ENCODE data around the gene PI3.
"Not testable (repeated sequence)": the region's sequence is repeated elsewhere in the genome, so short reads cannot be mapped to it uniquely, and the experiment has no call there.

PI3 gene

GRCh38 chr20:45154183-45154582, 20.5 kb upstream of the PI3 start:
- H3K4me3 ChIP-seq (ENCODE audit: extremely low read depth, insufficient read depth, low read length, poor library complexity, severe bottlenecking) = no peak overlapping the region
- peaks cover 13% of the 10 kb centered on the region for H3K9me3 ChIP-seq (ENCODE audit: control insufficient read depth, low read length)
- H3K27ac ChIP-seq (ENCODE audit: low read depth, low read length, severe bottlenecking) = no peak overlapping the region
- WGBS, 2 experiments (ENCODE audit: insufficient coverage in 2 of 2) = 39 to 63% methylated on average over 1 to 2 of the region's 3 CpGs
- no peaks in the 10 kb centered on the region for H3K36me3 ChIP-seq (ENCODE audit: control insufficient read depth, insufficient read depth, low read length)
- no peaks in the 10 kb centered on the region for H3K4me1 ChIP-seq (ENCODE audit: control insufficient read depth, insufficient read depth, low read length, poor library complexity, severe bottlenecking)

DNA sequence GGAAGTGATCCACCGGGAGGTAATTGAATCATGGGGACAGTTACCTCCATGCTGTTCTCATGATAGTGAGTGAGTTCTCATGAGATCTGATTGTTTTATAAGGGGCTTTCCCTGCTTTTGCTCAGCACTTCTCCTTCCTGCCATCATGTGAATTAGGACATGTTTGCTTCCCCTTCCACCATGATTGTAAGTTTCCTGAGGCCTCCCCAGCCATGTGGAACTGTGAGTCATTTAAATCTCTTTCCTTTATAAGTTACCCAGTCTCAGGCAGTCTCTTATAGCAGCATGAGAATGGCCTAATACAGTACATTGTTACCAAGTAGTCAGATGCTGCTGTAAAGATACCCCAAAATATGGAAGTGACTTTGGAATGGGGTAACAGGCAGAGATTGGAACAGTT, 19.9 kb upstream of the PI3 start:
- no CpG with 5 or more reads among the region's 1 CpG for WGBS, 2 experiments (ENCODE audit: insufficient coverage in 2 of 2)
- peaks cover 14% of the 10 kb centered on the region for H3K9me3 ChIP-seq (ENCODE audit: control insufficient read depth, low read length)
- H3K27ac ChIP-seq (ENCODE audit: low read depth, low read length, severe bottlenecking); H3K36me3 ChIP-seq (ENCODE audit: control insufficient read depth, insufficient read depth, low read length); H3K4me1 ChIP-seq (ENCODE audit: control insufficient read depth, insufficient read depth, low read length, poor library complexity, severe bottlenecking); H3K4me3 ChIP-seq (ENCODE audit: extremely low read depth, insufficient read depth, low read length, poor library complexity, severe bottlenecking): not testable (repeated sequence)

GRCh38 chr20:45156713-45157112, 18.0 kb upstream of the PI3 start:
- Histone ChIP-seq H3K4me3 (ENCODE audit: extremely low read depth, insufficient read depth, low read length, poor library complexity, severe bottlenecking) (no peak overlapping the region), H3K9me3 (ENCODE audit: control insufficient read depth, low read length) (peaks cover 14% of the 10 kb centered on the region), H3K27ac (ENCODE audit: low read depth, low read length, severe bottlenecking) (no peak overlapping the region), H3K4me1 (ENCODE audit: control insufficient read depth, insufficient read depth, low read length, poor library complexity, severe bottlenecking) (no peaks in the 10 kb centered on the region), H3K36me3 (ENCODE audit: control insufficient read depth, insufficient read depth, low read length) (no peaks in the 10 kb centered on the region)
- WGBS, 2 experiments (ENCODE audit: insufficient coverage in 2 of 2) = 50 to 67% methylated on average over 1 of the region's 2 CpGs

- WGBS, 2 experiments (ENCODE audit: insufficient coverage in 2 of 2) = 50 to 67% methylated on average over 1 of the region's 1 CpG
- no peak overlapping the region for H3K27ac ChIP-seq (ENCODE audit: low read depth, low read length, severe bottlenecking)
- no peaks in the 10 kb centered on the region for H3K4me1 ChIP-seq (ENCODE audit: control insufficient read depth, insufficient read depth, low read length, poor library complexity, severe bottlenecking)
- no peaks in the 10 kb centered on the region for H3K36me3 ChIP-seq (ENCODE audit: control insufficient read depth, insufficient read depth, low read length)
- peaks cover 14% of the 10 kb centered on the region for H3K9me3 ChIP-seq (ENCODE audit: control insufficient read depth, low read length)
- H3K4me3 ChIP-seq (ENCODE audit: extremely low read depth, insufficient read depth, low read length, poor library complexity, severe bottlenecking) = no peak overlapping the region
Measured at GRCh38 chr20:45157962-45158361, 16.7 kb upstream of the PI3 start.

DNA sequence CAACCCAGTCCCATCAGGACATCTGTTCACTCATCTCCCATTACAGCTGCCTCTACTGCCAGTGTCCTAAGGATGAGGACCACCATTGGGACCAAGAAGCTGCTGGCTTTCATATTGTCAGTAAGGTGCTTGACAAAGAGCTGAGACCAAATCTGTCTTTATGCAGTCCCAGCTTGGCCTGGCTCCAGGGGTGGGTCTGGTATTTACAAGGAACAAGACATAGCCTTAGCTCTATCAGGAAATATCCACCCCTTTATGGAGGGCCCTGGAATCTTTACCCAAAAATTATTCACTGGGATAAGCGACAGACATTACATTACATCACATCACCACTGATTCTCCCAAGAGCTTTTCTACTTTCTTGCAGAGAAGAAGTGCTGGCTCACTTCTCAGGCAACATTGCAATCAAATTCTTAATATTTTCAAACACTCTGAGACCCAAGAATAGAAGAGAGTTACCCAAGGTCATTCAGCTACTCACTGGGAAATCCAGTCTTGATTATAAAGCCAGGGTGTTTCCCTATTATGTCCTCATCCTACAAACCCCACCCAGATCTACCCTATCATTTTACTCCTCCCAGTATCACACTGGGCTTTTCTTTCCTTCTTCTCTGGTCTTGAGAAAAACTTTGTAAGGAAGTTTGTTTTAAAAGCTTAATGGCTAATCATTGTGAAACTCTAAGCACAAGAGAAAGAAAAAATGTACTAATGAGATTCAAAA, 11.5 kb upstream of the PI3 start:
- H3K9me3 ChIP-seq (ENCODE audit: control insufficient read depth, low read length) = peaks cover 6% of the 10 kb centered on the region
- H3K4me3 ChIP-seq (ENCODE audit: extremely low read depth, insufficient read depth, low read length, poor library complexity, severe bottlenecking) = no peak overlapping the region
- H3K36me3 ChIP-seq (ENCODE audit: control insufficient read depth, insufficient read depth, low read length) = no peaks in the 10 kb centered on the region
- WGBS, 2 experiments (ENCODE audit: insufficient coverage in 2 of 2) = 78 to 88% methylated on average over 1 of the region's 1 CpG
- H3K27ac ChIP-seq (ENCODE audit: low read depth, low read length, severe bottlenecking) = no peak overlapping the region
- H3K4me1 ChIP-seq (ENCODE audit: control insufficient read depth, insufficient read depth, low read length, poor library complexity, severe bottlenecking) = no peaks in the 10 kb centered on the region

DNA sequence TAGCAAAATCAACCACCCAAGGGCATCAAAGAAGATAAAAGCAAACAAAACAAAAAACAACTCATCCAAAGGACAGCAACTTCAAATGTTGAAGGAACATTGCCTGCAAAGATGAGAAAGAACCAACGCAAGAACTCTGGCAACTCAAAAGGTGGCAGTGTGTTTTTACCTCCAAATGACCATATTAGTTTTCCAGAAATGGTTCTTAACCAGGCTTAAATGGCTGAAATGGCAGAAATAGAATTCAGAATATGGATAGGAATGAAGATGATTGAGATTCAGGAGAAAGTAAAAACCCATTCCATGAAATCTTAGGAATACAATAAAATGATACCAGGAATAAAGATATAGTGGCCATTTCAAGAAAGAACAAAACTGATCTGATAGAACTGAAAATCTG, 9.8 kb upstream of the PI3 start:
- Histone ChIP-seq H3K36me3 (ENCODE audit: control insufficient read depth, insufficient read depth, low read length) (no peaks in the 10 kb centered on the region), H3K4me3 (ENCODE audit: extremely low read depth, insufficient read depth, low read length, poor library complexity, severe bottlenecking) (no peak overlapping the region), H3K4me1 (ENCODE audit: control insufficient read depth, insufficient read depth, low read length, poor library complexity, severe bottlenecking) (no peaks in the 10 kb centered on the region), H3K9me3 (ENCODE audit: control insufficient read depth, low read length) (no peaks in the 10 kb centered on the region), H3K27ac (ENCODE audit: low read depth, low read length, severe bottlenecking) (no peak overlapping the region)
- 80% methylated on average over 1 of the region's 1 CpG; no CpG with 5 or more reads in 1 of the 2 experiments for WGBS, 2 experiments (ENCODE audit: insufficient coverage in 2 of 2)

DNA sequence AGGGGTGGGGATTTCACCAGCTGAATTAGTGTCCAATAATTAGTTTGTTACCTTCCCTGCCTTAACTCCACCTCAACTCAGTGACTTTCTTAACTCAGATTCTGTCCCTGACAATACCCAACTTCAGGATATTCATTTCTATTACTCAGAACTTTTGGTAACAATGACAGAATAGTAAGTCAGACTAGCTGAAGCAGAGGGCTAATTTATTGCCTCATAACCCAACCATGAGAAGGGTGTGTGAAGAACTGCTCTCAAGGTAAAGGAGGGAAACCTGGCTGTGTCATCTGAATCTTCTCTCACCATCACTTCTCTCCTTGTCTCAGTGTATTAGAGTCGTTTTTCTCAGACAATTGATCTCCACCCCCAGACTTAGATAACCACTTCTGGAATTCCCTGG, 1.2 kb upstream of the PI3 start:
- H3K4me1 ChIP-seq (ENCODE audit: control insufficient read depth, insufficient read depth, low read length, poor library complexity, severe bottlenecking) = no peaks in the 10 kb centered on the region
- 60 to 67% methylated on average over 1 of the region's 1 CpG for WGBS, 2 experiments (ENCODE audit: insufficient coverage in 2 of 2)
- no peaks in the 10 kb centered on the region for H3K9me3 ChIP-seq (ENCODE audit: control insufficient read depth, low read length)
- no peak overlapping the region for H3K27ac ChIP-seq (ENCODE audit: low read depth, low read length, severe bottlenecking)
- no peak overlapping the region for H3K4me3 ChIP-seq (ENCODE audit: extremely low read depth, insufficient read depth, low read length, poor library complexity, severe bottlenecking)
- H3K36me3 ChIP-seq (ENCODE audit: control insufficient read depth, insufficient read depth, low read length) = no peaks in the 10 kb centered on the region

DNA sequence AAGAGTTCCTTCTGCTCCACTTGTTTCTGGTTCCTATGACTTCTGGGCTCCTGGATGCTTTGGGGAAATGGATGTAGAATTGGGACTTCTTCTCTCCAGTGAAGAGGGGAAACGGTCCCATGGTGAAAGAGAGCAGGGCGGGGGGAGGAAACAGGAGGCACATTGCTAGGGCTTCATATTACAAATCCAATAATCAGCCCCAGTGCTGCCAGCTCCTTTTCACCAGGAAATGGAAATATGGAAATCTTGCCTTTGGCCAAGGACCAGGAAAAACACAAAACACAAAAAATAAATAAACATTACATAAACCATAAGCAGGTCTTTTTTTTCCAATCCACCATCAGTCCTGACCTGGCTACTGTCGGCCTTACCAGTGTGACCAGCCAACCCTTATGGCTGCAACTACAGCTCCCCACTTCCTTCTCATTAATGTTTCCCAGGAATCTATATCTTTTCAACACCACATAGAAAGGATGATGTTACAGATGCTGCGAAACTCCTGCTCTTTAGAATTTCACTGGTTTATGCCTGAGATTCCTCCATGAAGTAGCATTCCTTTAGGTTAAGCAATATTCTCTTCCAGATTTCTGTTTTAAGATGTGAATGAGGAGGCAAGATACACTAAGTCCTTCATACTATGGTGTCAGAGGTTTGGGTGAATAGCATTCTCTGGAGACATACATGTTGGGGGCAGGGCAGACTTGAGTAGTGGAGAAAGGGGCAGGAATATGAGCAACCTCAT, 2.0 kb downstream of the PI3 start:
- H3K4me3 ChIP-seq (ENCODE audit: extremely low read depth, insufficient read depth, low read length, poor library complexity, severe bottlenecking) = no peak overlapping the region
- no peaks in the 10 kb centered on the region for H3K9me3 ChIP-seq (ENCODE audit: control insufficient read depth, low read length)
- H3K4me1 ChIP-seq (ENCODE audit: control insufficient read depth, insufficient read depth, low read length, poor library complexity, severe bottlenecking) = no peaks in the 10 kb centered on the region
- H3K36me3 ChIP-seq (ENCODE audit: control insufficient read depth, insufficient read depth, low read length) = no peaks in the 10 kb centered on the region
- 89 to 94% methylated on average over 2 of the region's 4 CpGs for WGBS, 2 experiments (ENCODE audit: insufficient coverage in 2 of 2)
- H3K27ac ChIP-seq (ENCODE audit: low read depth, low read length, severe bottlenecking) = no peak overlapping the region

- Histone ChIP-seq H3K27ac (ENCODE audit: low read depth, low read length, severe bottlenecking) (no peak overlapping the region), H3K4me3 (ENCODE audit: extremely low read depth, insufficient read depth, low read length, poor library complexity, severe bottlenecking) (no peak overlapping the region), H3K36me3 (ENCODE audit: control insufficient read depth, insufficient read depth, low read length) (no peaks in the 10 kb centered on the region), H3K9me3 (ENCODE audit: control insufficient read depth, low read length) (no peaks in the 10 kb centered on the region), H3K4me1 (ENCODE audit: control insufficient read depth, insufficient read depth, low read length, poor library complexity, severe bottlenecking) (no peaks in the 10 kb centered on the region)
- WGBS, 2 experiments (ENCODE audit: insufficient coverage in 2 of 2) = 100% methylated on average over 1 to 2 of the region's 2 CpGs
Measured at GRCh38 chr20:45179166-45179565, 4.5 kb downstream of the PI3 start.

DNA sequence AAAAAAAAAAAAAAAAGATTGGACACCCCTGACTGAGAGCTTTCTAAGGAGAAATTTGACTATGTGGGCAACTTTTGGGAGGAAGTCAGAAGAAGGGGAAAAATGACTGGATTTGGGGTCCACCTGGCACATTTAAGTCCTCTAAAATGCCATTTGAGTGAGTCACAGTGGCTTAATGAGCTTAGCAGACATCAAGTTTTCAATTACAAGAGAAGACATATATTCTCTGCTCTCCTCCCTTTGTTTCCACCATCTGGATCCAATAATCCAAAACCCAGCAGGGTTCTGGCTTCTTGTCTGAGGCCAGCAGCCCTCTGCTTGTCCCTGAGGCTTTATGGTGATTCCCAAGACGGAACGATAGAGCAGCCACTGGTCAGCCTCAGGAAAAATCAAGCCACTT, 6.9 kb downstream of the PI3 start:
- Histone ChIP-seq H3K36me3 (ENCODE audit: control insufficient read depth, insufficient read depth, low read length) (no peaks in the 10 kb centered on the region), H3K4me3 (ENCODE audit: extremely low read depth, insufficient read depth, low read length, poor library complexity, severe bottlenecking) (no peak overlapping the region)
- WGBS, 2 experiments (ENCODE audit: insufficient coverage in 2 of 2) = 85 to 95% methylated on average over 2 of the region's 2 CpGs

DNA sequence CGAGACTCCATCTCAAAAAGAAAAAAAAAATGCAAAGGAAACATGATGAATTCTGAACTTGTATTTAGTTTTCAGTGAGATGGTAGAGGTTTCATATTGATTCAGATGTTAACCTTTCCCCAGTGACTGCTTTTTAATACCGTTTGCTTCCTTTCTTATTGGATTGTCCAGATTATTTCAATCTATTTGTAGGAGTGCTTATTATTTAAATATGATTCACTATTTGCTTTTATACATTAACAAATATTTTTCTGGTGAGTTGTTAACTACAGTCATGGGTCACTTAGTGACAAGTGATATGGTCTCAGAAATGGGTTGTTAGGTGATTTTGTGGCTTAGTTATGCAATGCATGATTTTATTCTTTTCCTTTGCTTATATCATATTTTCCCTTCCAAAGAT, 8.4 kb downstream of the PI3 start:
- WGBS, 2 experiments (ENCODE audit: insufficient coverage in 2 of 2) = no CpG with 5 or more reads among the region's 2 CpGs

More for the DNA sequence above, 6.9 kb downstream of the PI3 start:
- H3K27ac ChIP-seq (ENCODE audit: low read depth, low read length, severe bottlenecking) = no peak overlapping the region
- no peaks in the 10 kb centered on the region for H3K9me3 ChIP-seq (ENCODE audit: control insufficient read depth, low read length)
- H3K4me1 ChIP-seq (ENCODE audit: control insufficient read depth, insufficient read depth, low read length, poor library complexity, severe bottlenecking) = no peaks in the 10 kb centered on the region

More for the DNA sequence above, 8.4 kb downstream of the PI3 start:
- no peak overlapping the region for H3K27ac ChIP-seq (ENCODE audit: low read depth, low read length, severe bottlenecking)
- no peak overlapping the region for H3K4me3 ChIP-seq (ENCODE audit: extremely low read depth, insufficient read depth, low read length, poor library complexity, severe bottlenecking)
- no peaks in the 10 kb centered on the region for H3K36me3 ChIP-seq (ENCODE audit: control insufficient read depth, insufficient read depth, low read length)
- no peaks in the 10 kb centered on the region for H3K4me1 ChIP-seq (ENCODE audit: control insufficient read depth, insufficient read depth, low read length, poor library complexity, severe bottlenecking)
- no peaks in the 10 kb centered on the region for H3K9me3 ChIP-seq (ENCODE audit: control insufficient read depth, low read length)

Measured in mesodermal cell (in vitro differentiated cells).